Progenitor cell of endocrine pancreas (in vitro differentiated cells): ENCODE data around the gene OR2H2. TPM values are rescaled to one million over a fixed set of nuclear protein-coding genes. Genes with fewer than 3 reads are reported as not detected.
A peak's percentile ranks its signal among the peaks of the same experiment; 100 is the strongest.

Source experiments
- DNase-seq: peaks from one replicate; pipeline ENCODE4 v3.0.0; 2021; ENCODE audit warnings: low spot score; ENCODE audit not compliant: unreplicated experiment
- H3K27ac Mint-ChIP-seq: 2 replicates; pipeline ENCODE4 v1.8.0; 2021; ENCODE audit warnings: mild to moderate bottlenecking, moderate library complexity, mixed read lengths
- H3K27me3 Mint-ChIP-seq: 2 replicates; pipeline ENCODE4 v1.8.0; 2021; ENCODE audit warnings: mixed read lengths
- H3K36me3 Mint-ChIP-seq: 2 replicates; pipeline ENCODE4 v1.8.0; 2022; ENCODE audit warnings: mixed read lengths; ENCODE audit not compliant: insufficient read depth
- H3K4me1 Mint-ChIP-seq: 2 replicates; pipeline ENCODE4 v1.8.0; 2021; ENCODE audit warnings: low read depth, mixed read lengths
- H3K4me3 Mint-ChIP-seq: 2 replicates; pipeline ENCODE4 v1.8.0; 2021; ENCODE audit warnings: low read depth, mild to moderate bottlenecking, moderate library complexity, mixed read lengths
- H3K9me3 Mint-ChIP-seq: 2 replicates; pipeline ENCODE4 v1.8.0; 2021; ENCODE audit warnings: low read depth, mixed read lengths
- total RNA-seq: library from RNA; stranded (reverse); gene quantifications from 2 replicates; pipeline ENCODE4 v1.2.1, GENCODE V29; 2021
- TF ChIP-seq, protein P1 (sequence below): fragments of 200-600 bp; sonication (generic); IDR thresholded peaks from one replicate; pipeline ENCODE4 v1.5.0; 2021; ENCODE audit warnings: antibody characterized with exemption, mild to moderate bottlenecking; ENCODE audit not compliant: unreplicated experiment

The OR2H2 gene
- total RNA-seq, 1 donor from 2014 or later, result not detected

DNA sequence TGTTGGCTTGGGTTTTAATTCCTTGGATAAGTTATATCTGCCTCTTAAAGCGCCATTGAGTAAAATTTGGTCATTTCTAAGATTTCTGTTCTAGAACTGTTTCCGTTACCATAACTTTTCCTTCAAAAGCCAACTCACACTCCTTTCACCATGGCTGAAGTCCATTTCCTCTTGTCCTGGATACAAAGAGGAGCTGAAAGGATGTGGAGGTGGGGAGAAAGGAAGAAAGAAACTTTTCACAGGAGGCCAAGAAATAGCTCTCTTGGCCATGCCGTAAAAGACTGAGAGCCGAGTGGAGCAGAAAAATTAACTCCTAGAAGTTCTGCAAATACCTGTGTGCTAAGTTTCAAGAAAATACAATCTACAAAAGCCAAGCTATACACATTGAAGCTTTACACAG, 26.5 kb downstream of the OR2H2 start:
- Mint-ChIP-seq H3K36me3 (peaks cover 34% of the 10 kb centered on the region), H3K27me3 (no peaks in the 10 kb centered on the region), H3K27ac (no peak overlapping the region), H3K4me1 (no peaks in the 10 kb centered on the region), H3K9me3 (no peaks in the 10 kb centered on the region), H3K4me3 (no peak overlapping the region)
- no peak for DNase-seq
- TF ChIP-seq, protein P1, sequence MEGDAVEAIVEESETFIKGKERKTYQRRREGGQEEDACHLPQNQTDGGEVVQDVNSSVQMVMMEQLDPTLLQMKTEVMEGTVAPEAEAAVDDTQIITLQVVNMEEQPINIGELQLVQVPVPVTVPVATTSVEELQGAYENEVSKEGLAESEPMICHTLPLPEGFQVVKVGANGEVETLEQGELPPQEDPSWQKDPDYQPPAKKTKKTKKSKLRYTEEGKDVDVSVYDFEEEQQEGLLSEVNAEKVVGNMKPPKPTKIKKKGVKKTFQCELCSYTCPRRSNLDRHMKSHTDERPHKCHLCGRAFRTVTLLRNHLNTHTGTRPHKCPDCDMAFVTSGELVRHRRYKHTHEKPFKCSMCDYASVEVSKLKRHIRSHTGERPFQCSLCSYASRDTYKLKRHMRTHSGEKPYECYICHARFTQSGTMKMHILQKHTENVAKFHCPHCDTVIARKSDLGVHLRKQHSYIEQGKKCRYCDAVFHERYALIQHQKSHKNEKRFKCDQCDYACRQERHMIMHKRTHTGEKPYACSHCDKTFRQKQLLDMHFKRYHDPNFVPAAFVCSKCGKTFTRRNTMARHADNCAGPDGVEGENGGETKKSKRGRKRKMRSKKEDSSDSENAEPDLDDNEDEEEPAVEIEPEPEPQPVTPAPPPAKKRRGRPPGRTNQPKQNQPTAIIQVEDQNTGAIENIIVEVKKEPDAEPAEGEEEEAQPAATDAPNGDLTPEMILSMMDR, result no peak

DNA sequence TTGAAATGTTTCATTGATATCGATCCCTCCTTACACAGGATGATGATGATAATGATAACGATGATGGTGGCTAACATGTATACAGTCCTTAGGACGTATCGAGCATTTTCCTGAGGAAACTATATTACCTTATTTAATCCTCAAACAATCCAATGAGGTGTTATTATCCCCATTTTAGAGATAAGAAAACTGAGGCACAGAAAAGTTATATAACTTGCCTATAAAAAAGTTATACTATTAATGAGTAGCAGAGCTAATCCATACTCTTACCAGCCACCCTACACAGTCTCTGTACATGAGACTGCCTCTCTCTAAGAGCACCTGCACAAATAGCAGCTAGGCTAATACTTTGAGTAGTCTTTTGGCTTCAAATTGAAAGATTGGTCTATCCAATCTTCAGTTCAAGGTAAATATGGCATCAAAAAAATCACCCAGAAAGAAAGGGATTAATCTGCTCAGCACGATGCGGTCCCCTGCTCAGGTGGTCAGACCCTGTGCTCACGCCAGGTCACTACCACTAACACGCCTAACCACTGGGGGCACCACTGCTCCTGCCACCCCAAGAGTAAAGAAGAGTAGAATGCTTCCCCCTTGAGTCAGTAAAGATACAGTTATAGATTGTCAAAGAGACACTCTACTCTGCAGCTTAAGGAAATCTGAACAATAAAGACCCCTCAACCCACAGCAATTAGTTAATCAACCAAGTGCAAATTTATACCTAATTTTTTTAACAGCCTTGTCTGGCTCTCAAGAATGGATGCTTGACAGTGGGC, 33.0 kb downstream of the OR2H2 start:
- Mint-ChIP-seq H3K27ac (no peak overlapping the region), H3K4me3 (no peak overlapping the region), H3K27me3 (no peaks in the 10 kb centered on the region), H3K9me3 (no peaks in the 10 kb centered on the region), H3K36me3 (peaks cover 35% of the 10 kb centered on the region), H3K4me1 (no peaks in the 10 kb centered on the region)
- DNase-seq, result no peak
- TF ChIP-seq, protein P1, result peak; percentile 35

DNA sequence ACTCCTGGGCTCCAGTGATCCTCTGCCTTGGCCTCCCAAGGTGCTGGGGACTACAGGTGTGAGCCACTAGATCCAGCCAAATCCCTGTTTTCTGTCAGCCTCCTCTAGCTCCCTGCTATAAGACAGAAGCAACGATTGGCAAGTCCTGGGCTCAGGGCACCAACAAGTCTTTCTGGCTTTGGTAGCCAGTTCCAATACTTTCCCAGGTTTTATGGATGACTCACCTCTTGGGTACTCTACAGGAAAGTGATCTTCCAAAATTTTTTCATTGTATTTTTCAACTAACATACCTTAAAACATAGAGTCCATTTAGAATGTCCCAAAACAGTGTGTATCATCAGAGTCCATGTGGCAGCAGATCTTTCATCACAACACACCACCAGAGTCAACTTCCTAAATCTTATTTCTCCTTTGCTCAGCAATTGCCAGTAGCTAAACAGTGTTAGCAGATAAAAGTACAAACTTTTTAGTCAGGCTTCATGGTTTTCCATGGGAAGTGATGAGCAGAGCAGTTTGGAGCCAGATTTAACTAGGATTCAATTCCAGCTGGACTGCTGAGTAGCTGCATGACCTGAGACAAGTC, 34.7 kb downstream of the OR2H2 start:
- H3K4me3 Mint-ChIP-seq, result no peak overlapping the region
- TF ChIP-seq, protein P1, result no peak
- H3K36me3 Mint-ChIP-seq, result peaks cover 34% of the 10 kb centered on the region
- H3K27ac Mint-ChIP-seq, result no peak overlapping the region
- no peaks in the 10 kb centered on the region for H3K9me3 Mint-ChIP-seq
- no peaks in the 10 kb centered on the region for H3K27me3 Mint-ChIP-seq
- H3K4me1 Mint-ChIP-seq, result peaks cover 6% of the 10 kb centered on the region
- no peak for DNase-seq

DNA sequence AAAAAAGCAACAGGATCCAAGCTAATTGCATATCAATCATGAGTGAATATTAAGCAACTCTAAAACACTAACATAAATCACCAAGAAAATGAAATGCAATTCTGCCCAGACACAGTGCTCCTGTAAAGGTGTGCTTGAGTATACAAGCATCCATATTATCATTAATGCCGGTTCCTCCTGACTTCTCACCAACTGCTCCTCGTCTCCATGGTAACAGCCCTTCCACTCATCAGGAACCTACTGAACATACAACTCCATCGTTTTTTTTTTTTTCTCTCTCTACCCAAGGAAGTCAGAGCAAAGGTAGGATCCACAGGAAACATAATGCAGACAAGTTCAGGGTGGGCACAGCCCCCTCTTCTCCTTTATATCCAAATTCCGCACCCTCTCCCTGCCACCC, 35.7 kb downstream of the OR2H2 start:
- peaks cover 12% of the 10 kb centered on the region for H3K4me1 Mint-ChIP-seq
- no peak overlapping the region for H3K27ac Mint-ChIP-seq
- H3K36me3 Mint-ChIP-seq, result peaks cover 34% of the 10 kb centered on the region
- peaks cover 3% of the 10 kb centered on the region for H3K27me3 Mint-ChIP-seq
- no peak overlapping the region for H3K4me3 Mint-ChIP-seq
- TF ChIP-seq, protein P1, result no peak
- H3K9me3 Mint-ChIP-seq, result no peaks in the 10 kb centered on the region
- no peak for DNase-seq

DNA sequence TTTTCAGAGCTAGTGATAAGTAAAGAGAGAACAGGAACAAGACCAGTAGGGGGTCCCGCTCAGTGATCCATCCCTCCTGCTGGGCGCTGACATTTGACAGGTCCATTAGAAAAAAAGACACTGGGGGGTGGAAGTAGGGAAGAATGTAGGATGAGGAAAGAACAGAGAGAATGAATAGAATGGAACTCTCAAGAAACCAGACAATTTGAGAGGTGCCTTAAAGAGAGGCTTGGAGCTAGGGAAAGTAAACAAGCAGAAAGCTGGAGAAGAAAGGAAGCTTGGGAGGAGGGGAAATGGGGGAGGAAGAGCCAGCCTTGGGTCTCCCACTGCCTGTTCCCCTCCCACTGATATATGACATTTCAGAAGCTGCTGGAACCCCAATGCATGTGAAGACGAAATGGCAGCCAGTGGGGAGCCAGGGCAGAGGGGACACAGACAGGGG, 39.6 kb downstream of the OR2H2 start:
- no peaks in the 10 kb centered on the region for H3K9me3 Mint-ChIP-seq
- no peak for DNase-seq
- peaks cover 24% of the 10 kb centered on the region for H3K27me3 Mint-ChIP-seq
- peaks cover 21% of the 10 kb centered on the region for H3K4me1 Mint-ChIP-seq
- H3K36me3 Mint-ChIP-seq, result peaks cover 29% of the 10 kb centered on the region
- peak overlapping the region; percentile 20 for H3K4me3 Mint-ChIP-seq
- TF ChIP-seq, protein P1, result no peak
- no peak overlapping the region for H3K27ac Mint-ChIP-seq
